Tibial nerve (tissue), 3 donors: Measurements from ENCODE around the gene KMO.

Source experiments
- POLR2A ChIP-seq, 2 donors: fragments of 450-650 bp; IDR thresholded peaks; one replicate each; pipeline ENCODE4 v1.6.1; 2017; ENCODE audit warnings: antibody characterized with exemption in 2 of 2, mild to moderate bottlenecking in 2 of 2, moderate library complexity in 2 of 2
- TF ChIP-seq, protein P1 (sequence below), 5 experiments: fragments of 200-600 bp in 3 of 5; fragments of 450-650 bp in 2 of 5; sonication (generic) in 3 of 5; IDR thresholded peaks; one replicate each; pipeline ENCODE4 v1.5.1; 2016 to 2019; ENCODE audit warnings: antibody characterized with exemption in 5 of 5, mild to moderate bottlenecking in 3 of 5, moderate library complexity in 2 of 5

DNA sequence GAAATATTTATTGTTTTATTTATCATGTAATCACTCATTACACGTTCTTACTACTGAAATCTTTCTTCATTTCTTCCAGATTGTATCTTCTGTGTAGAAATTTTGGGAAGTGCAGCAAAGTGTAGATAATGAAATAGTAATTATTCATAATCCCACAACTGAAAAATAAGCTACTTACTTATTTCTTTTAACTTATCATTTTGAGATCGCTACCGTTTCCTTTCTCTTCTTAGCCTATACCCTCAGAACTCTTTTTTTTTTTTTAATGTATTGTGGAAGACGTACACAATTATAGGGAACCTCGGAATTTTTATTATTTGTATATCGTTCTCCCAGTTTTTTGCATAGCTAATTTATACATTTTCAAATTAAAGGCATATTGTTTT lies 12.1 kb upstream of the KMO start:
- TF ChIP-seq, protein P1, sequence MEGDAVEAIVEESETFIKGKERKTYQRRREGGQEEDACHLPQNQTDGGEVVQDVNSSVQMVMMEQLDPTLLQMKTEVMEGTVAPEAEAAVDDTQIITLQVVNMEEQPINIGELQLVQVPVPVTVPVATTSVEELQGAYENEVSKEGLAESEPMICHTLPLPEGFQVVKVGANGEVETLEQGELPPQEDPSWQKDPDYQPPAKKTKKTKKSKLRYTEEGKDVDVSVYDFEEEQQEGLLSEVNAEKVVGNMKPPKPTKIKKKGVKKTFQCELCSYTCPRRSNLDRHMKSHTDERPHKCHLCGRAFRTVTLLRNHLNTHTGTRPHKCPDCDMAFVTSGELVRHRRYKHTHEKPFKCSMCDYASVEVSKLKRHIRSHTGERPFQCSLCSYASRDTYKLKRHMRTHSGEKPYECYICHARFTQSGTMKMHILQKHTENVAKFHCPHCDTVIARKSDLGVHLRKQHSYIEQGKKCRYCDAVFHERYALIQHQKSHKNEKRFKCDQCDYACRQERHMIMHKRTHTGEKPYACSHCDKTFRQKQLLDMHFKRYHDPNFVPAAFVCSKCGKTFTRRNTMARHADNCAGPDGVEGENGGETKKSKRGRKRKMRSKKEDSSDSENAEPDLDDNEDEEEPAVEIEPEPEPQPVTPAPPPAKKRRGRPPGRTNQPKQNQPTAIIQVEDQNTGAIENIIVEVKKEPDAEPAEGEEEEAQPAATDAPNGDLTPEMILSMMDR (IDR thresholded peaks at IDR 0.05), result no peak
- TF ChIP-seq POLR2A (IDR thresholded peaks at IDR 0.05), result no peak
